ENCODE results near the gene HDAC7. TPM values are rescaled to one million over a fixed set of nuclear protein-coding genes. Genes with fewer than 3 reads are reported as not detected.

HDAC7 gene
- total RNA-seq, 1 donor from 2014 or later, result 92.2 TPM

DNA sequence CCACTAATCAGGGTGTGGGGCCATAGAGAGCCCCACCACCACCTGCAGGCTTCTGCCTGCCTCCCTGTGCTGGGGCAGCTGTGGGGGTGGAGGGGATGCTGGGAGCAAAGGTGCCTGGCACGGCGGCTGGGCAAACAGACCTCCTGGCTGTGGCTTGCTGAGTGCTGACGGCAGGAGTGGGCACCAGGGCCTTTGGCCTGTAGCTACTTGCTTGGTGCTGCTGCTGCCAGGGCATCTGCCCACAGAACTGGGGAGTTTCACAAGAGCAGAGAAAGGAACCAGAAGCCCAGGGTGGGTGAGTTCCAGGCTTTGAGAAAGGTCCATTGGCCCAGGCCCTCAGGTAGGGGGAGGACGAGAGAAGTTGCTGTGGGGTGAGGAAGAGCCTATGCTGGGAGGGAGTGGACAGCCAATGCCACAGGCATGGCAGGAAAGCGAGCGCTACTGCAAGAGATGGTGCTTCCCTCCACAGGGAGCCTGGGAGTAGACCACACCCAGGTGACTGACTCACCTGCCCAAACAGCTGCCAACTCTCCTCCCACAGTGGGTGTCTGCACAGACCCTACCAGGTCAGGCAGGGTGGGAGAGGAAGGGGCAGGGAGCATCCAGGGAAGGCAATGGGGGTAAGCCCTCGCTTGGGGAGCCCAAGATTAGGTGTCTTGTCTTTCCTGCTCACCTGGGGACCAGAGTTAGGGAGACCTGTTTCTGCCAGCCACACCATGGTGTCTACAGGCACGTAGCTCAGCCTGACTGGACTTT is 39.0 kb upstream of the HDAC7 start:
- Histone ChIP-seq H2AFZ (ENCODE audit: low read depth, low read length) (no peak overlapping the region), H3K27ac (ENCODE audit: low read depth, low read length) (no peak overlapping the region), H3K36me3 (ENCODE audit: insufficient read depth, low read length) (no peaks in the 10 kb centered on the region), H3K79me2 (ENCODE audit: insufficient read depth, low read length) (no peaks in the 10 kb centered on the region), H3K27me3 (ENCODE audit: insufficient read depth, low read length) (no peaks in the 10 kb centered on the region), H3K4me3 (ENCODE audit: insufficient read depth, low read depth, low read length) (no peak overlapping the region), H4K20me1 (ENCODE audit: insufficient read depth, low read length) (no peaks in the 10 kb centered on the region), H3K9me3 (ENCODE audit: insufficient read depth, low read depth, low read length) (no peaks in the 10 kb centered on the region), H3K9ac (ENCODE audit: low read length) (no peak overlapping the region), H3K4me1 (ENCODE audit: insufficient read depth, low read length) (no peaks in the 10 kb centered on the region), H3K4me2 (ENCODE audit: low read length) (no peak overlapping the region)
- FAIRE-seq (no peak), DNase-seq (ENCODE audit: low read depth) (no peak)
- TF ChIP-seq EZH2 (IDR thresholded peaks at IDR 0.05; ENCODE audit: insufficient read depth, low read length), result no peak
- TF ChIP-seq, protein P1, sequence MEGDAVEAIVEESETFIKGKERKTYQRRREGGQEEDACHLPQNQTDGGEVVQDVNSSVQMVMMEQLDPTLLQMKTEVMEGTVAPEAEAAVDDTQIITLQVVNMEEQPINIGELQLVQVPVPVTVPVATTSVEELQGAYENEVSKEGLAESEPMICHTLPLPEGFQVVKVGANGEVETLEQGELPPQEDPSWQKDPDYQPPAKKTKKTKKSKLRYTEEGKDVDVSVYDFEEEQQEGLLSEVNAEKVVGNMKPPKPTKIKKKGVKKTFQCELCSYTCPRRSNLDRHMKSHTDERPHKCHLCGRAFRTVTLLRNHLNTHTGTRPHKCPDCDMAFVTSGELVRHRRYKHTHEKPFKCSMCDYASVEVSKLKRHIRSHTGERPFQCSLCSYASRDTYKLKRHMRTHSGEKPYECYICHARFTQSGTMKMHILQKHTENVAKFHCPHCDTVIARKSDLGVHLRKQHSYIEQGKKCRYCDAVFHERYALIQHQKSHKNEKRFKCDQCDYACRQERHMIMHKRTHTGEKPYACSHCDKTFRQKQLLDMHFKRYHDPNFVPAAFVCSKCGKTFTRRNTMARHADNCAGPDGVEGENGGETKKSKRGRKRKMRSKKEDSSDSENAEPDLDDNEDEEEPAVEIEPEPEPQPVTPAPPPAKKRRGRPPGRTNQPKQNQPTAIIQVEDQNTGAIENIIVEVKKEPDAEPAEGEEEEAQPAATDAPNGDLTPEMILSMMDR (IDR thresholded peaks at IDR 0.05; ENCODE audit: insufficient read depth, low read depth, low read length), result no peak
- peaks cover 25% of the 10 kb centered on the region for H3K36me3 Mint-ChIP-seq (ENCODE audit: low read depth, unreplicated experiment)
- no peaks in the 10 kb centered on the region for H3K9me3 Mint-ChIP-seq (ENCODE audit: unreplicated experiment)
- no peaks in the 10 kb centered on the region for H3K4me1 Mint-ChIP-seq (ENCODE audit: low read depth, unreplicated experiment)
- H3K4me3 Mint-ChIP-seq (ENCODE audit: unreplicated experiment), result no peak overlapping the region
- H3K27me3 Mint-ChIP-seq (ENCODE audit: low read depth, unreplicated experiment), result peaks cover 38% of the 10 kb centered on the region
- no peak overlapping the region for H3K27ac Mint-ChIP-seq (ENCODE audit: unreplicated experiment)

DNA sequence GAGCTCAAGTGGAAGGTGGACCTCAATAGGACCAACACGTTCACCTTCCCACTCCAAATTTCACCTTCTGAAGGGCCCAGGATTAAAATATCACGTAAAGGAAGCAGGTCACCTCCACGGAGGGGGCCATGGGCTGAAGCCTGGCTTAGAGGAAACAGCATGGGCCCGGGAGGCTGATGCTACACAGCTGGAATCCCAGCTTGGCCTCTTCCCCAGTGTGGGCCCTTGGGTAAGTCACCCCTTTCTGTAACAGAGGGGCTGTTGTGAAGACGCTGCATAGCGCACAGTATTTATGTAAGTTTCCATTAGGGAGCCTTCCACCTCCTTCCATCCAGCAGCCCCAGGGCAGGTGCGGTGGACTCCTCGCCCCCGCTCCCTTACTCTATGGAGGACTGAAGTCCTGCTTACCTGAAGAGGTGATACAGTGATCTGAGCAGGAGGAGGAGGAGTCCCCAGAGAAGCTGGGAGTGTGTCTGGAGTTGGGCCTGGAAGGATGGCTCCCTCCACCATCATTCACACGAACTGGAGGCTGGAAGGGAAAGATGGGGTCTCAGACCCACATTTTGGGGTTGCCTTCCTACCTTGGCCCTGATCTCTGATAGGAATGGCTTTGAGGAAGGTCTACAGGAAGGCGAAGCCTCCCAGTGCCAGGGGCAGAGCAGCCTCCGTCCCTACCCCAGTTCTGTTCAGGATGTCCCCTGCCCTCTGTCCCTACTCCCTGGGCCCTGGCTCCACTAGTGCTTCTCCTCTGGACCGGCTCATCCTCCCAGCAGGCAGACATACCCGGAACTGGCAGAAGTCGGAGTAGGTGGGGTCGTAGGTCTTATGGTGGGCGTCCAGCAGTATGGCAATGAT is 37.2 kb upstream of the HDAC7 start:
- no peak overlapping the region for H3K4me2 ChIP-seq (ENCODE audit: low read length)
- no peak overlapping the region for H2AFZ ChIP-seq (ENCODE audit: low read depth, low read length)
- H3K9me3 Mint-ChIP-seq (ENCODE audit: unreplicated experiment), result no peaks in the 10 kb centered on the region
- H3K27me3 Mint-ChIP-seq (ENCODE audit: low read depth, unreplicated experiment), result peaks cover 34% of the 10 kb centered on the region
- H3K4me1 Mint-ChIP-seq (ENCODE audit: low read depth, unreplicated experiment), result no peaks in the 10 kb centered on the region
- no peaks in the 10 kb centered on the region for H3K36me3 ChIP-seq (ENCODE audit: insufficient read depth, low read length)
- H3K4me1 ChIP-seq (ENCODE audit: insufficient read depth, low read length), result no peaks in the 10 kb centered on the region
- H3K4me3 Mint-ChIP-seq (ENCODE audit: unreplicated experiment), result no peak overlapping the region
- H3K4me3 ChIP-seq (ENCODE audit: insufficient read depth, low read depth, low read length), result no peak overlapping the region
- no peak overlapping the region for H3K27ac Mint-ChIP-seq (ENCODE audit: unreplicated experiment)
- H3K27me3 ChIP-seq (ENCODE audit: insufficient read depth, low read length), result no peaks in the 10 kb centered on the region
- no peaks in the 10 kb centered on the region for H3K79me2 ChIP-seq (ENCODE audit: insufficient read depth, low read length)
- no peak overlapping the region for H3K27ac ChIP-seq (ENCODE audit: low read depth, low read length)
- H4K20me1 ChIP-seq (ENCODE audit: insufficient read depth, low read length), result no peaks in the 10 kb centered on the region
- H3K9me3 ChIP-seq (ENCODE audit: insufficient read depth, low read depth, low read length), result no peaks in the 10 kb centered on the region
- H3K9ac ChIP-seq (ENCODE audit: low read length), result no peak overlapping the region
- TF ChIP-seq, protein P1 (IDR thresholded peaks at IDR 0.05; ENCODE audit: insufficient read depth, low read depth, low read length), result no peak
- TF ChIP-seq EZH2 (IDR thresholded peaks at IDR 0.05; ENCODE audit: insufficient read depth, low read length), result no peak
- no peak for DNase-seq (ENCODE audit: low read depth)
- FAIRE-seq, result no peak
- peaks cover 25% of the 10 kb centered on the region for H3K36me3 Mint-ChIP-seq (ENCODE audit: low read depth, unreplicated experiment)

Data from astrocyte (in vitro differentiated cells and primary cell).